WTC11 (cell line): ENCODE measurements around the gene IL1RAPL1. TPM values are rescaled to one million over a fixed set of nuclear protein-coding genes. Genes with fewer than 3 reads are reported as not detected.

Experiments
- ATAC-seq: fragments of 200-7000 bp; cut with Tn5 transposase; 2 replicates; pipeline ENCODE4 v1.10.0; 2021; ENCODE audit warnings: mild to moderate bottlenecking, moderate library complexity
- CTCF ChIA-PET: fragments of 300-600 bp; sonication (Branson Sonifier 250); formaldehyde crosslinking; loops from one replicate; lab custom pipeline; 2021; ENCODE audit warnings: antibody characterized with exemption; lab: Charles Lee
- POLR2A ChIA-PET: fragments of 350-600 bp; sonication (Branson Sonifier 250); formaldehyde crosslinking; loops from one replicate; lab custom pipeline; 2021; ENCODE audit warnings: antibody characterized with exemption; lab: Charles Lee
- DNase-seq: peaks from one replicate; pipeline ENCODE4 v3.0.0; 2021; ENCODE audit warnings: low spot score
- H3K27ac Mint-ChIP-seq: 2 replicates; pipeline ENCODE4 v1.8.0; 2021; ENCODE audit warnings: mixed read lengths
- H3K27me3 Mint-ChIP-seq: 2 replicates; pipeline ENCODE4 v1.8.0; 2021; ENCODE audit warnings: low read depth, mild to moderate bottlenecking, moderate library complexity, mixed read lengths
- H3K36me3 Mint-ChIP-seq: 2 replicates; pipeline ENCODE4 v1.8.0; 2021; ENCODE audit warnings: mixed read lengths
- H3K4me1 Mint-ChIP-seq: 2 replicates; pipeline ENCODE4 v1.8.0; 2022; ENCODE audit warnings: mixed read lengths
- H3K4me3 Mint-ChIP-seq: 2 replicates; pipeline ENCODE4 v1.8.0; 2021; ENCODE audit warnings: mild to moderate bottlenecking, moderate library complexity, mixed read lengths
- H3K9me3 Mint-ChIP-seq: 2 replicates; pipeline ENCODE4 v1.8.0; 2021; ENCODE audit warnings: mixed read lengths
- CDX4 ChIP-seq: fragments of 250-450 bp; sonication (Bioruptor Pico); IDR thresholded peaks from 2 replicates; pipeline ENCODE4 v1.9.0; 2021; ENCODE audit warnings: moderate library complexity, mild to moderate bottlenecking, inconsistent platforms, borderline replicate concordance
- EMX1 ChIP-seq: fragments of 250-450 bp; sonication (Bioruptor Pico); IDR thresholded peaks from 2 replicates; pipeline ENCODE4 v1.8.0; 2021; ENCODE audit warnings: mild to moderate bottlenecking
- ERG ChIP-seq: fragments of 250-450 bp; sonication (Bioruptor Pico); IDR thresholded peaks from 2 replicates; pipeline ENCODE4 v1.8.0; 2021; ENCODE audit warnings: mild to moderate bottlenecking
- ETV6 ChIP-seq: sonication (generic); formaldehyde crosslinking; IDR thresholded peaks from 2 replicates; pipeline ENCODE4 v1.8.1; 2022; ENCODE audit warnings: mild to moderate bottlenecking, missing genetic modification reagents
- FOXJ3 ChIP-seq: sonication (generic); formaldehyde crosslinking; IDR thresholded peaks from 2 replicates; pipeline ENCODE4 v1.9.0; 2021; ENCODE audit warnings: missing genetic modification reagents, mild to moderate bottlenecking, borderline replicate concordance
- KAT7 ChIP-seq: sonication (generic); formaldehyde crosslinking; IDR thresholded peaks from 2 replicates; pipeline ENCODE4 v1.8.1; 2023; ENCODE audit warnings: missing genetic modification reagents, mild to moderate bottlenecking, borderline replicate concordance
- MAX ChIP-seq: sonication (generic); formaldehyde crosslinking; IDR thresholded peaks from 2 replicates; pipeline ENCODE4 v1.8.0; 2022; ENCODE audit warnings: mild to moderate bottlenecking, missing genetic modification reagents
- NFE2L1 ChIP-seq: sonication (generic); formaldehyde crosslinking; IDR thresholded peaks from 2 replicates; pipeline ENCODE4 v1.8.1; 2023; ENCODE audit warnings: missing genetic modification reagents
- NR1H2 ChIP-seq: sonication (generic); formaldehyde crosslinking; IDR thresholded peaks from 2 replicates; pipeline ENCODE4 v1.9.0; 2021; ENCODE audit warnings: mild to moderate bottlenecking, moderate library complexity, missing genetic modification reagents
- PRDM15 ChIP-seq: sonication (generic); formaldehyde crosslinking; IDR thresholded peaks from 2 replicates; pipeline ENCODE4 v1.8.0; 2022; ENCODE audit warnings: missing genetic modification reagents
- SMAD3 ChIP-seq: sonication (generic); formaldehyde crosslinking; IDR thresholded peaks from 2 replicates; pipeline ENCODE4 v1.8.0; 2022; ENCODE audit warnings: missing genetic modification reagents, mild to moderate bottlenecking, borderline replicate concordance
- TP53 ChIP-seq: sonication (generic); formaldehyde crosslinking; IDR thresholded peaks from 2 replicates; pipeline ENCODE4 v1.8.1; 2023; ENCODE audit warnings: mild to moderate bottlenecking, missing genetic modification reagents
- ZBTB21 ChIP-seq: sonication (generic); formaldehyde crosslinking; IDR thresholded peaks from 2 replicates; pipeline ENCODE4 v1.8.1; 2023; ENCODE audit warnings: mild to moderate bottlenecking, missing genetic modification reagents, borderline replicate concordance
- ZNF138 ChIP-seq: sonication (generic); formaldehyde crosslinking; conservative IDR thresholded peaks from 2 replicates; pipeline ENCODE4 v1.8.1; 2022; ENCODE audit warnings: mild to moderate bottlenecking, moderate library complexity, missing genetic modification reagents
- total RNA-seq: library from RNA; stranded (reverse); gene quantifications from 3 replicates; pipeline ENCODE4 v1.2.3, GENCODE V29; 2021
- TF ChIP-seq, protein P1 (sequence below): sonication (generic); formaldehyde crosslinking; IDR thresholded peaks from 2 replicates; pipeline ENCODE4 v1.8.1; 2022; ENCODE audit warnings: low read depth, mild to moderate bottlenecking, moderate library complexity, missing genetic modification reagents, borderline replicate concordance
- TF ChIP-seq, protein P2 (sequence below): sonication (generic); formaldehyde crosslinking; IDR thresholded peaks from 2 replicates; pipeline ENCODE4 v1.8.0; 2023; ENCODE audit warnings: mild to moderate bottlenecking, missing genetic modification reagents
- TF ChIP-seq, protein P3 (sequence below): fragments of 250-450 bp; sonication (Bioruptor Pico); IDR thresholded peaks from 2 replicates; pipeline ENCODE4 v1.9.0; 2021; ENCODE audit warnings: mild to moderate bottlenecking
- TF ChIP-seq, protein P4 (sequence below): sonication (generic); formaldehyde crosslinking; IDR thresholded peaks from 2 replicates; pipeline ENCODE4 v1.8.1; 2023; ENCODE audit warnings: mild to moderate bottlenecking, missing genetic modification reagents

IL1RAPL1 gene
- total RNA-seq, 1 experiment from 2014 or later = 0.13 TPM

GRCh38 chrX:29870608-29871007 lies 1283.4 kb downstream of the IL1RAPL1 start (continued):
- no peak for TF ChIP-seq ERG (CRISPR knock-in tag)

- Mint-ChIP-seq H3K27me3 (no peaks in the 10 kb centered on the region), H3K27ac (no peak overlapping the region), H3K36me3 (no peaks in the 10 kb centered on the region), H3K9me3 (no peaks in the 10 kb centered on the region), H3K4me1 (no peaks in the 10 kb centered on the region), H3K4me3 (no peak overlapping the region)
- DNase-seq (no peak), ATAC-seq (no peak)
- CTCF ChIA-PET = no interaction called here
- TF ChIP-seq FOXJ3 (CRISPR knock-in tag) = no peak
- TF ChIP-seq NR1H2 = no peak
- POLR2A ChIA-PET = no interaction called here
These were observed 1285.6 kb downstream of the IL1RAPL1 start for GRCh38 chrX:29872831-29873230.

DNA sequence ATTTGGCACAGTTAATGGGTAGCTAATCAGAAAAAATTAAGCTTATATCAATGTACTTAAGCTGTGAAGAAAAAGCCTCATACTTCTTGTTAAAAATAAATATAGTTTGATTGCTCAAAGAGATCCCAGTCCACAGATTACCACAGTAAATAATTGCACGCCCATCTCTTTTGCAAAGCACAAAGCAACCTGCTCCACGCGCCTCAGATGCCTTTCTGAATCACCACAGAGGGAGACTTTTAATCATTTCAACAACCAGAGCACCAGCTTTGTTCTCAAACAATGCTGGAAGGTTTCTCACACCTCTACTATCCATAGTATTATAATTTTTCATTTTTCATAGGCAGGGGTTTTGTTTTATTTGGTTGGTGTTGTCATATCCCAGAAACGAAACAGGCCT lies 1289.5 kb downstream of the IL1RAPL1 start:
- ATAC-seq (no peak), DNase-seq (no peak)
- Mint-ChIP-seq H3K9me3 (no peaks in the 10 kb centered on the region), H3K36me3 (no peaks in the 10 kb centered on the region), H3K27ac (no peak overlapping the region), H3K27me3 (no peaks in the 10 kb centered on the region), H3K4me1 (no peaks in the 10 kb centered on the region), H3K4me3 (no peak overlapping the region)
- CTCF ChIA-PET = no interaction called here
- no peak for TF ChIP-seq FOXJ3 (CRISPR knock-in tag)
- TF ChIP-seq EMX1 (CRISPR knock-in tag) = no peak
- TF ChIP-seq, protein P1, sequence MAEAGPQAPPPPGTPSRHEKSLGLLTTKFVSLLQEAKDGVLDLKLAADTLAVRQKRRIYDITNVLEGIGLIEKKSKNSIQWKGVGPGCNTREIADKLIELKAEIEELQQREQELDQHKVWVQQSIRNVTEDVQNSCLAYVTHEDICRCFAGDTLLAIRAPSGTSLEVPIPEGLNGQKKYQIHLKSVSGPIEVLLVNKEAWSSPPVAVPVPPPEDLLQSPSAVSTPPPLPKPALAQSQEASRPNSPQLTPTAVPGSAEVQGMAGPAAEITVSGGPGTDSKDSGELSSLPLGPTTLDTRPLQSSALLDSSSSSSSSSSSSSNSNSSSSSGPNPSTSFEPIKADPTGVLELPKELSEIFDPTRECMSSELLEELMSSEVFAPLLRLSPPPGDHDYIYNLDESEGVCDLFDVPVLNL (CRISPR knock-in tag) = no peak
- TF ChIP-seq ETV6 = no peak
- no peak for TF ChIP-seq MAX
- TF ChIP-seq, protein P2, sequence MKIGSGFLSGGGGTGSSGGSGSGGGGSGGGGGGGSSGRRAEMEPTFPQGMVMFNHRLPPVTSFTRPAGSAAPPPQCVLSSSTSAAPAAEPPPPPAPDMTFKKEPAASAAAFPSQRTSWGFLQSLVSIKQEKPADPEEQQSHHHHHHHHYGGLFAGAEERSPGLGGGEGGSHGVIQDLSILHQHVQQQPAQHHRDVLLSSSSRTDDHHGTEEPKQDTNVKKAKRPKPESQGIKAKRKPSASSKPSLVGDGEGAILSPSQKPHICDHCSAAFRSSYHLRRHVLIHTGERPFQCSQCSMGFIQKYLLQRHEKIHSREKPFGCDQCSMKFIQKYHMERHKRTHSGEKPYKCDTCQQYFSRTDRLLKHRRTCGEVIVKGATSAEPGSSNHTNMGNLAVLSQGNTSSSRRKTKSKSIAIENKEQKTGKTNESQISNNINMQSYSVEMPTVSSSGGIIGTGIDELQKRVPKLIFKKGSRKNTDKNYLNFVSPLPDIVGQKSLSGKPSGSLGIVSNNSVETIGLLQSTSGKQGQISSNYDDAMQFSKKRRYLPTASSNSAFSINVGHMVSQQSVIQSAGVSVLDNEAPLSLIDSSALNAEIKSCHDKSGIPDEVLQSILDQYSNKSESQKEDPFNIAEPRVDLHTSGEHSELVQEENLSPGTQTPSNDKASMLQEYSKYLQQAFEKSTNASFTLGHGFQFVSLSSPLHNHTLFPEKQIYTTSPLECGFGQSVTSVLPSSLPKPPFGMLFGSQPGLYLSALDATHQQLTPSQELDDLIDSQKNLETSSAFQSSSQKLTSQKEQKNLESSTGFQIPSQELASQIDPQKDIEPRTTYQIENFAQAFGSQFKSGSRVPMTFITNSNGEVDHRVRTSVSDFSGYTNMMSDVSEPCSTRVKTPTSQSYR = no peak
- TF ChIP-seq, protein P3, sequence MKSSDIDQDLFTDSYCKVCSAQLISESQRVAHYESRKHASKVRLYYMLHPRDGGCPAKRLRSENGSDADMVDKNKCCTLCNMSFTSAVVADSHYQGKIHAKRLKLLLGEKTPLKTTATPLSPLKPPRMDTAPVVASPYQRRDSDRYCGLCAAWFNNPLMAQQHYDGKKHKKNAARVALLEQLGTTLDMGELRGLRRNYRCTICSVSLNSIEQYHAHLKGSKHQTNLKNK (CRISPR knock-in tag) = no peak
- TF ChIP-seq CDX4 = no peak
- no peak for TF ChIP-seq ZBTB21
- no peak for TF ChIP-seq KAT7 (CRISPR knock-in tag)
- POLR2A ChIA-PET = interaction anchor here (0.6 kb wide), 1 partner anchor 1560 kb away, joined by 3 read pairs; no protein-coding TSS in a partner anchor

- Mint-ChIP-seq H3K36me3 (no peaks in the 10 kb centered on the region), H3K27ac (no peak overlapping the region), H3K9me3 (no peaks in the 10 kb centered on the region), H3K4me1 (no peaks in the 10 kb centered on the region), H3K27me3 (no peaks in the 10 kb centered on the region), H3K4me3 (no peak overlapping the region)
- CTCF ChIA-PET = no interaction called here
- DNase-seq (no peak), ATAC-seq (no peak)
- TF ChIP-seq NFE2L1 (CRISPR knock-in tag) (no peak), KAT7 (CRISPR knock-in tag) (no peak), ZNF138 (CRISPR knock-in tag) (no peak), SMAD3 (CRISPR knock-in tag) (no peak), PRDM15 (CRISPR knock-in tag) (no peak), TP53 (no peak)
- TF ChIP-seq, protein P4, sequence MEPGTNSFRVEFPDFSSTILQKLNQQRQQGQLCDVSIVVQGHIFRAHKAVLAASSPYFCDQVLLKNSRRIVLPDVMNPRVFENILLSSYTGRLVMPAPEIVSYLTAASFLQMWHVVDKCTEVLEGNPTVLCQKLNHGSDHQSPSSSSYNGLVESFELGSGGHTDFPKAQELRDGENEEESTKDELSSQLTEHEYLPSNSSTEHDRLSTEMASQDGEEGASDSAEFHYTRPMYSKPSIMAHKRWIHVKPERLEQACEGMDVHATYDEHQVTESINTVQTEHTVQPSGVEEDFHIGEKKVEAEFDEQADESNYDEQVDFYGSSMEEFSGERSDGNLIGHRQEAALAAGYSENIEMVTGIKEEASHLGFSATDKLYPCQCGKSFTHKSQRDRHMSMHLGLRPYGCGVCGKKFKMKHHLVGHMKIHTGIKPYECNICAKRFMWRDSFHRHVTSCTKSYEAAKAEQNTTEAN (CRISPR knock-in tag) = no peak
- POLR2A ChIA-PET = no interaction called here
These were observed 1293.7 kb downstream of the IL1RAPL1 start for GRCh38 chrX:29880977-29881376.
